Measurements from ENCODE around the gene ATP13A2. TPM values are rescaled to one million over a fixed set of nuclear protein-coding genes. Genes with fewer than 3 reads are reported as not detected.

Gene ATP13A2
- total RNA-seq, 2 donors from 2014 or later: 13.9 to 24.7 TPM

GRCh38 chr1:16991571-16991970, 20.2 kb downstream of the ATP13A2 start:
- H3K27ac Mint-ChIP-seq: no peak overlapping the region
- ATAC-seq: no peak
- no peak for DNase-seq (ENCODE audit: low spot score in 2 of 2)
- no peaks in the 10 kb centered on the region for H3K9me3 Mint-ChIP-seq
- no peaks in the 10 kb centered on the region for H3K36me3 Mint-ChIP-seq

DNA sequence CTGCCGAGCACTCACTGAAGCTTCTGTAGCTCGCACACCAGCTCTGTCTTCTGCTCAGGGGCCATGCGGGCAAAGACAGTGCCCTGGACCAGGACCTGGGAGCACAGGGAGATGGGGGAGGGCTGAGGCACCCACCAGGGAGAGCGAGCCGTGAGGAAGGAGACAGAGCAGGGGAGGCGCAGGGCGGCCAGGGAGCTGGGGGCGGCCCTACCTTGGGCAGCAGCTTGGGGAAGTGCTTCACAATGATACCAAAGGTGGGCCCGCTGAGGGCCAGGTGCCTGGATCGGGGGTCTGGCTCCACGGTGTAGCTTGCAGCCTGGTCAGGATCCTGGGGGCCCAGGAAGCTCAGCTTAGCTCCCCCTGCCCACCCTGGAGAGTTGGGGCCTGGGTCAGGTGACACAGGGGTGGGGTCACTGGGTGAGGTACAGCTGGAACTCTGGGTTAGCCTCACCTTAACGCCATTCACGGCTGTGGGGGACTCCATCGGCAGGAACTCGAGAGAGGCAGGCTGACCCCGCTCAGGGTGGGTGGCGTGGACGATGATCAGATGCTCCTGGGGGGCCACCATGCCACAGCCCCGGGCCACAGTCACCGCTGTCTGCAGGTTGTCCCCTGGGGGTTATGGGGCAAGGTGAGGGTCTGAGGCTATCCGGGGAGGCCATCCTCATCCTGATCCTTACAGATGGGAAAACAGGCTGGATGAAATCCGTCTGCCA, 21.9 kb downstream of the ATP13A2 start:
- ATAC-seq (no peak), DNase-seq (ENCODE audit: low spot score in 2 of 2) (no peak)
- no peak overlapping the region for H3K27ac Mint-ChIP-seq
- peaks cover 0 to 5% of the 10 kb centered on the region in 2 donors for H3K36me3 Mint-ChIP-seq
- no peaks in the 10 kb centered on the region for H3K9me3 Mint-ChIP-seq

DNA sequence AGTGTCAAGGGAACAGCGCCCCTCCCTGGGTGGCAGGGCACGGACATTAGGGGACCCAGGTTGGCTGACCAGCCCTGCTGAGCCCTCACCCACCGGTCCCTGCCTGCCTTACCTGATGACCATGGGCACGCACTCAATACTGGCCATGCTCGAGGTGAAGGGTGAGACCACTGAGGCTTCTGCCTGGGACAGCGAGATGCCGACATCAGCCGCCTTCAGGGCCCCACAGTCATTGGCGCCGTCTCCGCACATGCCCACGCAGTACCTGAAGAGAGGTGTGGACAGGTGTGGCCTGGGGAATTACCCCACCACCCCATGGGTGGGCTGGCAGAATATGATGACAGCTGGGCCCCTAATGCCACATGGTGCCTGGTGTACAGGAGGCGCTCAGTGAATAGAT, 23.5 kb downstream of the ATP13A2 start:
- H3K36me3 Mint-ChIP-seq: peaks cover 0 to 5% of the 10 kb centered on the region in 2 donors
- no peak for DNase-seq (ENCODE audit: low spot score in 2 of 2)
- no peaks in the 10 kb centered on the region for H3K9me3 Mint-ChIP-seq
- no peak for ATAC-seq
- H3K27ac Mint-ChIP-seq: no peak overlapping the region

DNA sequence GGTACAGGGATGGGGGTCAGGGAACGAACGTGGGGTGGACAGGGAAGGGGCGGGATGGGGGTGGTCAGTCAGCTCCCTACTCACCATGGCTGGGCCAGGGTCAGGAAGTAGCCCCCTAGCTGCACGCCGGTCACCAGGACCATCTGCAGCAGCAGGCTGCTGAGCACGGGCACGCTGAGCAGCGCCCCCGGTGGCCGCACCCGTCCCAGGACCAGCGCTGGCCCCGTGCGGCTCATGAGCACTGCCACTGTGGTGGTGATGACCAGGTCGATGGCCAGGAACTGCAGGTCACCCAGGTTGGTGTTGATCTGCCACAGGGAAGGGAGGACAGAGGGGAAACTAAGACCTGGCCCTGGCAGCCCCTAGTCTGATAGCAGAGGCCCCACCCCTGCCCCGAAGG, 24.8 kb downstream of the ATP13A2 start:
- H3K9me3 Mint-ChIP-seq: no peaks in the 10 kb centered on the region
- H3K27ac Mint-ChIP-seq: no peak overlapping the region
- DNase-seq (ENCODE audit: low spot score in 2 of 2) (no peak), ATAC-seq (peak in 1 of 2 donors; percentile 46)
- peaks cover 0 to 5% of the 10 kb centered on the region in 2 donors for H3K36me3 Mint-ChIP-seq

GRCh38 chr1:16986560-16986959, 25.2 kb downstream of the ATP13A2 start:
- DNase-seq (ENCODE audit: low spot score in 2 of 2) (no peak), ATAC-seq (no peak)
- Mint-ChIP-seq H3K27ac (no peak overlapping the region), H3K36me3 (peaks cover 0 to 5% of the 10 kb centered on the region in 2 donors), H3K9me3 (no peaks in the 10 kb centered on the region)

DNA sequence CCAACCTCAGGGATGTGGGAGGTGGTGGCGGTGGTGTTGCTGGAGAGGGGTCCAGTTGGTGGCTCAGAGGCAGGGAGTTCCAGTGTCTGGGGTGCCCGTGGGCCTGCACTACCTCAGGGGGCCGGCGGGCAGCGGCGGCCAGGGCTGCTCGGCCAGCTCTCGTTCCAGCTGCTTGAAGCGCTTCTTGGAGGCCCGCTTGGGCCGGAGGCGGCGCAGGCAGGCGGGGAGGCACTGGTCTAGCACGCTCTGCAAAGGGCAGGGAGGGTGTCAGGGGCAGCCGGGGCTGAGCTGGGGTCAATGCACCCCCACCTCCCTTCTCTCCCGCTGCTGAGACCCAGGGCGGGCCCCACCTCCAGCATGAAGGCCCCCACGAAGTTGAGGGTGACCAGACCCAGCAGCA, 25.6 kb downstream of the ATP13A2 start:
- DNase-seq (ENCODE audit: low spot score in 2 of 2) (no peak), ATAC-seq (no peak)
- Mint-ChIP-seq H3K36me3 (peaks cover 0 to 10% of the 10 kb centered on the region in 2 donors), H3K27ac (no peak overlapping the region), H3K9me3 (no peaks in the 10 kb centered on the region)

DNA sequence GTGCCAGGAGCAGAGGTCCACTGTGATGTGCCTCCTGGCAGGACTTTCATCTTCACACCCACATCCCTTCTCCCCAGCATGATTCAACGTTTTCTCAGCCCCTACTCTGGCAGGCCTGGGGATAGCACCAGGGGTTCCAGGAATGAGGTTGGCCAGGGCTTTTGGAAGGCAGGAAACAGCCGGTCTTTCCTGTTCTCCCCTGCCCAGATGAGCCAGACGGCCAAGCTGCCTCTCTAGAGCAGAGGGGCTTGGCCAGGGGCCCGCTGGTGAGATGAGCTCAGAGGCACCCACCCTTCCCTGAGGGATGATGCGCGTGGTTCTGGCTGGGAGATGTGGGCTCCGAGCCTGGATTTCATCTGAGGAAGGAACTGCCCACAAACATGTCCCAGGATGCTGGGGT, 27.0 kb downstream of the ATP13A2 start:
- no peak overlapping the region for H3K27ac Mint-ChIP-seq
- peaks cover 0 to 11% of the 10 kb centered on the region in 2 donors for H3K36me3 Mint-ChIP-seq

GRCh38 chr1:16983649-16984048, 28.1 kb downstream of the ATP13A2 start:
- peaks cover 0 to 11% of the 10 kb centered on the region in 2 donors for H3K36me3 Mint-ChIP-seq
- ATAC-seq: no peak
- no peak overlapping the region for H3K27ac Mint-ChIP-seq
- H3K9me3 Mint-ChIP-seq: no peaks in the 10 kb centered on the region
- DNase-seq (ENCODE audit: low spot score in 2 of 2): no peak

More for the DNA sequence above, 27.0 kb downstream of the ATP13A2 start:
- ATAC-seq: no peak
- no peak for DNase-seq (ENCODE audit: low spot score in 2 of 2)
- H3K9me3 Mint-ChIP-seq: no peaks in the 10 kb centered on the region

DNA sequence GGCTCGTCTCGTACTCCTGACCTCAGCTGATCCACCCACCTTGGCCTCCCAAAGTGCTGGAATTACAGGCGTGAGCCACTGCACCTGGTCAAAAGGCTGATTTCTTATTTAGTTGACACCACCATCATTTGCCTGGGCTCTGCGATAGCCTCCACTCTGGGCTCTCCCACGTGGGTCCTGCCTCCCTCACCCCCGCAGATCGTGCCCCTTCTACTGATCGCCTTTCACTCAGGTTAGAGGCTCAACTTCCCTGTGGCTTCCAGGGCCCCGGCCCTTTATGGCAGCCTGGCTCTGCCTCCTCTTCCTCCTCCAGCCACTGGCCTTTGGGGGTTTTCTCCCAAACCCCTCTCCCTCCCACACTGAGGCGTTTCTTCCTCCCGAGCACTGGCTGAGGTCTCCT, 28.8 kb downstream of the ATP13A2 start:
- H3K36me3 Mint-ChIP-seq: peaks cover 0 to 11% of the 10 kb centered on the region in 2 donors
- no peaks in the 10 kb centered on the region for H3K9me3 Mint-ChIP-seq
- DNase-seq (ENCODE audit: low spot score in 2 of 2) (no peak), ATAC-seq (no peak)
- H3K27ac Mint-ChIP-seq: no peak overlapping the region

DNA sequence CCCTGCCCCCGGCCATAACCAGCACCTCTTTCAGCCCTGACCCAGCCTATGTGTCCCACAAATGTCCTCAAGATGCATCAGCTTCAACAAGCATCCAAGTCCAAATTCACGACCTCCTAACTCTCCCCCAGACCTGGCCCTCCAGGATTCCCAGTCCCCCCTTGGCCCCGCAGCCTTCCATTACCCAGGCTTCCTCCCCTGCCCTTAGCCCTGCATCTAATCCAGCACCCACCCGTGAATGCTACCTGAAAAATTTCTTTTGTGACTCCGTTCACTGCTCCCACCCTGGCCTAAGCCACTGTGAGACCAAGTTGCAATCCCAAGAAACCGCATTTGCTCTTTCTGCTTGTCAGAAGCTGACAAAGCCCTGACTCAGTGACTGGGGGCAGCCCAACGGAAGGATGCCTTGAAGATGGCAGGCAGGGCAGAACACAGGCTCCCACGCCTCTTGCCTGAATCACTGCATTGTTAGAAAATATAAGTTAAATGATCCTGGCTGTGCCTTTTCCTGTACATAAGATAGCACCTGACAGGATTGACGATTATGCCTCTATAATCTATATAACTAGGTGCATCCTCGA, 30.4 kb downstream of the ATP13A2 start:
- ATAC-seq: no peak
- DNase-seq (ENCODE audit: low spot score in 2 of 2): no peak
- peak overlapping the region in 1 of 2 donors; percentile 23 for H3K27ac Mint-ChIP-seq
- H3K9me3 Mint-ChIP-seq: no peaks in the 10 kb centered on the region
- H3K36me3 Mint-ChIP-seq: peaks cover 0 to 11% of the 10 kb centered on the region in 2 donors

DNA sequence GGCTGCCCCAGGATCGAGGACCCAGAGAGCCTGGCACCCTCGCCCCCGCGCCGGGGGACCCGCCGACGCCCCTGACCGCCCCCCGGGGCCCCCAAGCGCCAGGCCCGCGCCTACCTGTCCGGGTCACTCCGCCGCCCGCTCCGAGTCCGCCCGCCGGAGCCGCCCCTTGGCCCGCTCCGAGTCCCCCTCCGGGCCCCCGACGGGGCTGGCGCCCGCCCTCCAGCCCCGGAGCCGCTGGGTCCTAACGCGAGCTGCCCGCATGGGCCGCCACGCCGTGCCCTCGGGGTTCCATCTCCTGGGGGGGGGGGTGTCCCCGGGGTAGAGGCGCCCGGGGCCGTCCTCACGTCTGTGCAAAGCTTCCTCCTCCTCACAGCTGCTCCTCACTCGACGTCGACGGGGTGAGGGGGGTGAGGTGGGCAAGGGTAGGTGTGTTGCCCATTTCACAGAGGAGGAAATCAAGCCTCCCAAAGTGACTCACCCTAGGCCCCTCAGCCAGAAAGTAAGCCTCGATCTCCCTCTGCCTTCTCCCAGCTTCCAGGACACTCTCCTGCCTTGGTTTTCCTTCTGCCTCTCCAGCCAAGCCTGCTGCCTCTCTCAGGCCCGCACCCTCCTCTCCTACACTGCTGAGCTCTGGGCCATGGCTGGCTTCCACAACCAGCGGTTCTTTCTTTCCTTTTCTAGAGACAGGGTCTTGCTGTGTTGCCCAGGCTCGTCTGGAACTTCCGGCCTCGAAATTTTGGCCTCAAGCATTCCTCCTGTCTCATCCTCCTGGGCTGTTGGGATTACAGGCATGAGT, 31.1 kb downstream of the ATP13A2 start, which contains the start of gene MFAP2:
MFAP2 (minus strand) TSS at position 148 of the 796 bp plus-strand sequence. CDS start 2,347 bp downstream, outside the sequence.
- H3K27ac Mint-ChIP-seq: peak within 1 kb of the TSS in 1 of 2 donors; percentile 23
- H3K36me3 Mint-ChIP-seq: peaks cover 0 to 8% of the 10 kb centered on the region in 2 donors
- no peaks in the 10 kb centered on the region for H3K9me3 Mint-ChIP-seq
- DNase-seq (ENCODE audit: low spot score in 2 of 2) (no peak), ATAC-seq (peak in 1 of 2 donors; percentile 40)

DNA sequence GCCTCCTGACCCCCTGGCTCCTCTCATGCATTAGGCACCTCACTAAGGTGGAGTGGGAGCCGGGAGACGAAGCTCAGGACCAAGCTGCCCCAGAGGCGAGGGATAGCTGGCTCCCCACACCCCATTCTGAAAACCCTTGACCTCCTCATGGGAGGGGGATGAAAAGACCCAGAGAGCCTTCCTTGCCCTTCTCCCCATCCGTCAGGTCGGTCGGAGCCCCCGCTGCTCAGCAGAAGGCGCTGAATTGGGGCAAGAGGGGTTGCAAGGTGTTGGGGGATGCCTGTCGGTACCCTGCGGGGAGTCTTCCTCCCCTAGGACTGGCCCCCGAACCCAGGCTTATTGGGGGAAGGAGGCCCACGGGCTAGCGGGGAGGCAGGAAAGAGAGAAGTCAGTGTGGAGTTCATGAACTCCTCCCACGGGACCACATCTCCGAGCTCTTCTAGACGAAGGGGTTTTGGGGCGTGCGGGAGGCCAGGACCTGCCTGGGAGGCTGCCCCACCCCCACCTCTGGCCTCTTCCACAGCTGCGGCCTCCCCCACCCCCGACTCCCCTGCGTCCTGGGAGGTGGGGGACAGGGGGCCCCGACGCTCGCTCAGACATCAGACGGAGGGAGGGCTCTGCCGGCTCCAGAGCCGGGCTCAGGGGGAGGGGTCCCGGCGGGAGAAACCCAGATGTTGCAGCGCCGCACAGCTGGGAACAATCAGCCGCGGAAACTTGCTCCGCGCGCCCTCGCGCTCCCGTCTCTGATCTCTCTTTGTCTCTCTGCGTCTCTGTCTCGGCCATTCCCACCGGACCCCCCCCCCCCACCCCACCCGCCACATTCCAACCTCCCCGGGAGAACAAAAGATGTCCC, 32.0 kb downstream of the ATP13A2 start:
- H3K27ac Mint-ChIP-seq: no peak overlapping the region
- DNase-seq (ENCODE audit: low spot score in 2 of 2) (no peak), ATAC-seq (no peak)
- peaks cover 0 to 6% of the 10 kb centered on the region in 2 donors for H3K36me3 Mint-ChIP-seq
- H3K9me3 Mint-ChIP-seq: no peaks in the 10 kb centered on the region

GRCh38 chr1:16978567-16979474, 32.9 kb downstream of the ATP13A2 start:
- H3K27ac Mint-ChIP-seq: no peak overlapping the region
- DNase-seq (ENCODE audit: low spot score in 2 of 2): no peak
- no peaks in the 10 kb centered on the region for H3K9me3 Mint-ChIP-seq
- ATAC-seq: no peak
- H3K36me3 Mint-ChIP-seq: peaks cover 0 to 6% of the 10 kb centered on the region in 2 donors

- Mint-ChIP-seq H3K27ac (no peak overlapping the region), H3K36me3 (peaks cover 0 to 6% of the 10 kb centered on the region in 2 donors), H3K9me3 (no peaks in the 10 kb centered on the region)
- no peak for ATAC-seq
- DNase-seq (ENCODE audit: low spot score in 2 of 2): no peak
These were observed 33.6 kb downstream of the ATP13A2 start for GRCh38 chr1:16978139-16978538.

GRCh38 chr1:16977377-16977776, 34.4 kb downstream of the ATP13A2 start:
- H3K36me3 Mint-ChIP-seq: peaks cover 0 to 6% of the 10 kb centered on the region in 2 donors
- DNase-seq (ENCODE audit: low spot score in 2 of 2): no peak
- H3K9me3 Mint-ChIP-seq: no peaks in the 10 kb centered on the region
- ATAC-seq: no peak
- H3K27ac Mint-ChIP-seq: no peak overlapping the region
